Panc1 (cell line): ENCODE data around the gene MICAL1. TPM values are rescaled to one million over a fixed set of nuclear protein-coding genes. Genes with fewer than 3 reads are reported as not detected.

Source experiments
- ATAC-seq: fragments of 200-7000 bp; cut with Tn5 transposase; 2 replicates; pipeline ENCODE4 v1.9.1; 2020; ENCODE audit warnings: mild to moderate bottlenecking, moderate library complexity
- BruUV-seq: library from RNA; stranded (reverse); fragments of 400-500 nt; replicated peaks from 2 replicates; lab custom pipeline; 2021; lab: Mats Ljungman, UMichigan
- CTCF ChIA-PET: fragments of 300-600 bp; sonication (Branson Sonifier 250); formaldehyde crosslinking; loops from one replicate; lab custom pipeline; 2022; ENCODE audit warnings: antibody characterized with exemption; lab: Charles Lee
- POLR2A ChIA-PET: fragments of 300-600 bp; sonication (Branson Sonifier 250); formaldehyde crosslinking; loops from one replicate; lab custom pipeline; 2022; ENCODE audit warnings: antibody characterized with exemption; lab: Charles Lee
- DNase-seq: peaks from one replicate; pipeline ENCODE4 v3.0.0-alpha.2; 2010; ENCODE audit warnings: low read depth, low spot score
- H3K27ac ChIP-seq: 2 replicates; pipeline ENCODE4 v1.5.1; 2011; ENCODE audit warnings: mild to moderate bottlenecking, low read length, inconsistent platforms
- H3K27me3 ChIP-seq: fragments of 200-500 bp; sonication (Bioruptor generic); 2 replicates; pipeline ENCODE4 v1.6.0; 2014; ENCODE audit warnings: low read length, inconsistent platforms; ENCODE audit not compliant: control insufficient read depth, insufficient read depth
- H3K36me3 ChIP-seq: fragments of 200-500 bp; sonication (Bioruptor generic); 2 replicates; pipeline ENCODE4 v1.5.1; 2014; ENCODE audit warnings: inconsistent platforms, mild to moderate bottlenecking, low read length, moderate library complexity; ENCODE audit not compliant: control insufficient read depth, insufficient read depth
- H3K4me1 ChIP-seq: 2 replicates; pipeline ENCODE4 v1.5.1; 2011; ENCODE audit warnings: inconsistent platforms, mild to moderate bottlenecking, low read length, moderate library complexity; ENCODE audit not compliant: control insufficient read depth, insufficient read depth
- H3K4me3 ChIP-seq, 2 experiments: 2 replicates each; pipeline ENCODE4 v1.5.1; 2011 to 2012; ENCODE audit warnings: low read depth in 2 of 2, low read length in 2 of 2, mild to moderate bottlenecking in 2 of 2, inconsistent platforms in 1 of 2, moderate library complexity in 1 of 2
- H3K9me3 ChIP-seq: fragments of 200-500 bp; sonication (Bioruptor generic); 2 replicates; pipeline ENCODE4 v1.5.1; 2014; ENCODE audit warnings: low read depth, mild to moderate bottlenecking, inconsistent platforms, low read length, moderate library complexity; ENCODE audit not compliant: control insufficient read depth, insufficient read depth
- POLR2AphosphoS5 ChIP-seq: IDR thresholded peaks from 2 replicates; pipeline ENCODE4 v1.6.1; 2012; ENCODE audit warnings: mild to moderate bottlenecking, low read depth, low read length, moderate library complexity
- SIN3A ChIP-seq: IDR thresholded peaks from 2 replicates; pipeline ENCODE4 v1.6.1; 2012; ENCODE audit warnings: low read depth, mild to moderate bottlenecking, low read length, moderate library complexity, borderline replicate concordance; ENCODE audit not compliant: insufficient read depth
- TCF7L2 ChIP-seq: IDR thresholded peaks from 2 replicates; pipeline ENCODE4 v1.6.1; 2011; ENCODE audit warnings: mild to moderate bottlenecking, low read depth, low read length, inconsistent platforms
- in situ Hi-C: cut with HindIII; loops from 2 replicates; pipeline ENCODE4 v1.10.0; 2016; ENCODE audit warnings: low sequenced_read_pairs, low pct_unique_long_range_greater_than_20kb
- intact Hi-C: fragments of 100-400 bp; cut with micrococcal nuclease; formaldehyde crosslinking; loops from one replicate; pipeline ENCODE4 v1.10.0; 2022; ENCODE audit not compliant: unreplicated experiment
- total RNA-seq: library from RNA; stranded (reverse); gene quantifications from one replicate; pipeline ENCODE4 v1.2.1, GENCODE V29; 2021; ENCODE audit not compliant: unreplicated experiment
- TF ChIP-seq, protein P1 (sequence below): fragments of 450-650 bp; IDR thresholded peaks from 2 replicates; pipeline ENCODE4 v1.5.1; 2017; ENCODE audit warnings: mild to moderate bottlenecking
- TF ChIP-seq, protein P2 (sequence below), 2 experiments: IDR thresholded peaks; 2 replicates each; pipeline ENCODE4 v1.6.1; 2011 to 2012; ENCODE audit warnings: low read depth in 2 of 2, control low read depth in 1 of 2, low read length in 1 of 2, mild to moderate bottlenecking in 1 of 2, moderate library complexity in 1 of 2; ENCODE audit not compliant: insufficient read depth in 1 of 2

Gene MICAL1
- total RNA-seq, 1 experiment from 2014 or later = 64.5 TPM

DNA sequence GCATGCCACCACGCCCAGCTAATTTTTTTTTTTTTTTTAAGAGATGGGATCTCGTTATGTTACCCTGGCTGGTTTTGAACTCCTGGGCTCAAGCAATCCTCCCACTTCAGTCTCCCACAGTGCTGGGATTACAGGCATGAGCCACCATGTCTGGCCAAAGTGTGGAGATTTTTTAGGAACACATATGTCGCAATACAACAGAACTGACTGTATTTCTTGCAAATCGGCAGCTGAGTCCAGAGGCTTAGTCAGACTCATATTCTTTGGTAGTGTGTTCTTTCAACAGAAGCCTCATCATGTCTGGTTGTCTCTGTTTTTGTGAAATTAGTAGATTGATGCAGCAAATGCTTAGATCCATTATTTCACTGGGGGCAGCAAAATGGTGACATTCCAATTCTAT lies 49.4 kb downstream of the MICAL1 start:
- H3K4me1 ChIP-seq = no peaks in the 10 kb centered on the region
- H3K36me3 ChIP-seq = no peaks in the 10 kb centered on the region
- no peaks in the 10 kb centered on the region for H3K9me3 ChIP-seq
- DNase-seq = no peak
- peaks cover 3% of the 10 kb centered on the region for H3K27me3 ChIP-seq
- no peak overlapping the region for H3K4me3 ChIP-seq
- H3K27ac ChIP-seq = no peak overlapping the region
- intact Hi-C loops (no loop called here), in situ Hi-C loops (no loop called here)
- ChIA-PET POLR2A (interaction anchor here (0.6 kb wide), 1 partner anchor 282 kb away, joined by 4 read pairs; no protein-coding TSS in a partner anchor), CTCF (no interaction called here)
- BruUV-seq = no TSS peak
- TF ChIP-seq, protein P1, sequence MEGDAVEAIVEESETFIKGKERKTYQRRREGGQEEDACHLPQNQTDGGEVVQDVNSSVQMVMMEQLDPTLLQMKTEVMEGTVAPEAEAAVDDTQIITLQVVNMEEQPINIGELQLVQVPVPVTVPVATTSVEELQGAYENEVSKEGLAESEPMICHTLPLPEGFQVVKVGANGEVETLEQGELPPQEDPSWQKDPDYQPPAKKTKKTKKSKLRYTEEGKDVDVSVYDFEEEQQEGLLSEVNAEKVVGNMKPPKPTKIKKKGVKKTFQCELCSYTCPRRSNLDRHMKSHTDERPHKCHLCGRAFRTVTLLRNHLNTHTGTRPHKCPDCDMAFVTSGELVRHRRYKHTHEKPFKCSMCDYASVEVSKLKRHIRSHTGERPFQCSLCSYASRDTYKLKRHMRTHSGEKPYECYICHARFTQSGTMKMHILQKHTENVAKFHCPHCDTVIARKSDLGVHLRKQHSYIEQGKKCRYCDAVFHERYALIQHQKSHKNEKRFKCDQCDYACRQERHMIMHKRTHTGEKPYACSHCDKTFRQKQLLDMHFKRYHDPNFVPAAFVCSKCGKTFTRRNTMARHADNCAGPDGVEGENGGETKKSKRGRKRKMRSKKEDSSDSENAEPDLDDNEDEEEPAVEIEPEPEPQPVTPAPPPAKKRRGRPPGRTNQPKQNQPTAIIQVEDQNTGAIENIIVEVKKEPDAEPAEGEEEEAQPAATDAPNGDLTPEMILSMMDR = no peak
- TF ChIP-seq POLR2AphosphoS5 = no peak
- TF ChIP-seq SIN3A = no peak
- TF ChIP-seq TCF7L2 = no peak
- TF ChIP-seq, protein P2, sequence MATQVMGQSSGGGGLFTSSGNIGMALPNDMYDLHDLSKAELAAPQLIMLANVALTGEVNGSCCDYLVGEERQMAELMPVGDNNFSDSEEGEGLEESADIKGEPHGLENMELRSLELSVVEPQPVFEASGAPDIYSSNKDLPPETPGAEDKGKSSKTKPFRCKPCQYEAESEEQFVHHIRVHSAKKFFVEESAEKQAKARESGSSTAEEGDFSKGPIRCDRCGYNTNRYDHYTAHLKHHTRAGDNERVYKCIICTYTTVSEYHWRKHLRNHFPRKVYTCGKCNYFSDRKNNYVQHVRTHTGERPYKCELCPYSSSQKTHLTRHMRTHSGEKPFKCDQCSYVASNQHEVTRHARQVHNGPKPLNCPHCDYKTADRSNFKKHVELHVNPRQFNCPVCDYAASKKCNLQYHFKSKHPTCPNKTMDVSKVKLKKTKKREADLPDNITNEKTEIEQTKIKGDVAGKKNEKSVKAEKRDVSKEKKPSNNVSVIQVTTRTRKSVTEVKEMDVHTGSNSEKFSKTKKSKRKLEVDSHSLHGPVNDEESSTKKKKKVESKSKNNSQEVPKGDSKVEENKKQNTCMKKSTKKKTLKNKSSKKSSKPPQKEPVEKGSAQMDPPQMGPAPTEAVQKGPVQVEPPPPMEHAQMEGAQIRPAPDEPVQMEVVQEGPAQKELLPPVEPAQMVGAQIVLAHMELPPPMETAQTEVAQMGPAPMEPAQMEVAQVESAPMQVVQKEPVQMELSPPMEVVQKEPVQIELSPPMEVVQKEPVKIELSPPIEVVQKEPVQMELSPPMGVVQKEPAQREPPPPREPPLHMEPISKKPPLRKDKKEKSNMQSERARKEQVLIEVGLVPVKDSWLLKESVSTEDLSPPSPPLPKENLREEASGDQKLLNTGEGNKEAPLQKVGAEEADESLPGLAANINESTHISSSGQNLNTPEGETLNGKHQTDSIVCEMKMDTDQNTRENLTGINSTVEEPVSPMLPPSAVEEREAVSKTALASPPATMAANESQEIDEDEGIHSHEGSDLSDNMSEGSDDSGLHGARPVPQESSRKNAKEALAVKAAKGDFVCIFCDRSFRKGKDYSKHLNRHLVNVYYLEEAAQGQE (IDR thresholded peaks at IDR 0.05; ENCODE audit: insufficient read depth in 1 of 2, low read depth in 2 of 2, low read length in 1 of 2) = no peak
- no peak for ATAC-seq

DNA sequence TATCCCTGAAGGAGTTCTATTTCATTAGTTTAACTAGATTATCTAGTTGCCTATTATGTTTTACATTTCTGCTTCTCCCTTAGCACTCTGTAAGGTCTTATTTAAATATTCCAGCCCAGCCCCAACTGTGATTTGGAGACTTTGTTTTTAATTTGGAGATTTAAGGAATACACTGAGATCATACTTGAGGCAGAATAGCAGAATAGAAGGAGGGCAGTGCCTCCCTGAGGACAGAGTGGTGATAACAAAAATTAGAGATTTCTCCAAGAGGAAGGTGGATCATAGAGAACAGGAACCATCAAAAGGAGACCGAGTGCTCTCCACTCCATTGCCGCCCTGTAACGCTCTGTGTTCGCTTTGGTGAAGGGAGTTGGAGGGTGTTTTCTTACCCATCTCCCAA lies 58.6 kb downstream of the MICAL1 start:
- Histone ChIP-seq H3K4me1 (no peaks in the 10 kb centered on the region), H3K9me3 (no peaks in the 10 kb centered on the region), H3K27me3 (no peaks in the 10 kb centered on the region), H3K4me3 (no peak overlapping the region), H3K27ac (no peak overlapping the region), H3K36me3 (no peaks in the 10 kb centered on the region)
- TF ChIP-seq POLR2AphosphoS5 = no peak
- TF ChIP-seq, protein P1 = peak; percentile 58; the same call in 1 of the 2 replicates
- no TSS peak for BruUV-seq
- ATAC-seq (peak; percentile 61), DNase-seq (no peak)
- intact Hi-C loops = no loop called here
- CTCF ChIA-PET = no interaction called here
- POLR2A ChIA-PET = interaction anchor here (0.7 kb wide), 1 partner anchor 1029 kb away, joined by 6 read pairs; no protein-coding TSS in a partner anchor
- in situ Hi-C loops = no loop called here
